Skeletal muscle cell (primary cell): ENCODE measurements around the gene RPL27.
"Not testable (repeated sequence)": the region's sequence is repeated elsewhere in the genome, so short reads cannot be mapped to it uniquely, and the experiment has no call there.

Experiments used
- DNase-seq: peaks from one replicate; pipeline ENCODE4 v3.0.0-alpha.2; 2010; ENCODE audit warnings: low read depth
- H3K4me3 ChIP-seq: 2 replicates; pipeline ENCODE4 v1.5.1; 2011; ENCODE audit warnings: low read depth, mild to moderate bottlenecking, control low read depth, low read length, moderate library complexity

RPL27 gene

DNA sequence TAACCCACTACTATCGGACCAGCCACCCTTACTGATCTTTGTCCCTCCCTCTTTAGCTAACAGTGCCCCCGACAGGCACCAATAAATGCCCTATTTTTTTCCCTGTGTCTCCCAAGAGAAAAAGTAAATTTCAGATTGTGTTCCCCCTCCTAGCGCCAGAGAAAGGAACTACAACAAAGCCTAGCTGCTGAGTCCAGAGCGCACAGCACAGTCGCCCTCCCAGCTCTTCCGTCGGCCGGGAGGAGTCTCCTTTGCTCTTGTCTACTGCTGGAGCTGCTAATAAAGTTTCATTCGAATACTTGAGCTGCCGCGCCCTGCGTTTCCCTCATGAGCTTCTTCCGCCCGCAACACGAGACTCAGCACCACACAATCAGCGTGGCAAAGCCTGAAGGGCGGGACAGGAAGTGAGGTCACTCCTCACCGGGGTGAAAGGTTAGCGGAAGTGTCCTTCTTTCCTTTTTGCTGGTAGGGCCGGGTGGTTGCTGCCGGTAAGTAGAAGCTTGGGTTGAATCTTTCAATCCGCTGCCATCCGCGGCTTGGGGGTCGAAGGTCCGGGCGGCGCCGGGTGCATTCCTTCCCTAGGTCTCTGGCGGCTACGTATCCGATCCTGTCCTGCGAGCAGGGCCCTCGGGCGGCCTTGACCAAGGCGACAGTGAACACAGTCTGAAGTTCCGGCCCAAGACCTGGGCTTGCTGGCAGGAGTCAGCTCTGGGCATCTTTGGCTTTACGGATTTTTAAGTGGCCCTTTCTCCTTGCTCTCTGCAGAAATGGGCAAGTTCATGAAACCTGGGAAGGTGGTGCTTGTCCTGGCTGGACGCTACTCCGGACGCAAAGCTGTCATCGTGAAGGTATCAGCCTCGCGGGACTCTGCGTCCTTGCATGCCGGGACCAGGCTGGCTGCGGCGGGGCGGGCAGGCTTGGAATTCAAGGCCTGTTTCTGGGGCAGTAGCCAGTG, at the start of gene RPL27:
TSS of gene RPL27 (plus strand) at position 436 of the 955 bp plus-strand sequence. CDS start at position 768, 332 bp downstream.
- peak within 1 kb of the TSS; percentile 88 for H3K4me3 ChIP-seq
- DNase-seq, result peak; percentile 100

DNA sequence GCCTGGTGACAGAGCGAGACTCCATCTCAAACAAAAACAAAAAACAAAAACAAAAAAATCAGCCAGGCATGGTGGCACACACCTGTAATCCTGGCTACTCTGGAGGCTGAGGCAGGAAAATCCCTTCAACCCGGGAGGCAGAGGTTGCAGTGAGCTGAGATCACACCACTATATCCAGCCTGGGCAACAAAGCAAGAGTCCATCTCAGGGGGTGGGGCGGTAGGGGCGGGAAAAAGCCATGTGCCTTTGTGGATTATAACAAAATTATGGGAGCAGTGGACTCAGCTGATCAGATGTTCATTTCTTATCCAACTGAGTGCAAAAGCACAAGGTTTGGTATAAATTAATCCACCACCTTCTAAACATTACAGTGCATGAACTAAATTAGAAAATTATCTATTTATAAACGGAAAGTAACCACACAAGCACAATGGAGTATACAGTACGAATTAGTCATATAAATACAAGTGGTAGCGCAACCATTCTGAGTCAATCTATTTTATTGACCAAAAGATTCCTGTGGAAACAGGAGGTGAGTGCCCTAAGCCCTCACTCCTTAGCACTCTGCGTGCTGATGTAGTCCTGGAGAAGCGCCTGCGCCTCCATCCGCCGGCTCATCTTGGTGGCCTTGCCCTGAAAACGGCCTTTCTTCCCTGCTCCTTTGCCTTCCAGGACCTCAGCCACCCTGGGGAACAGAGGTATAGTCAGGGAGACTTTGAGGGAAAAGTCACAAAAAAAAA, 48.0 kb upstream of the RPL27 start:
- DNase-seq, result no peak
- H3K4me3 ChIP-seq, result no peak overlapping the region

- H3K4me3 ChIP-seq, result no peak overlapping the region
- no peak for DNase-seq
Measured at GRCh38 chr17:42953669-42954068, 44.5 kb upstream of the RPL27 start.

GRCh38 chr17:42964161-42964932, 33.9 kb upstream of the RPL27 start, which contains the start of gene AARSD1:
TSS of gene AARSD1 (minus strand) at chr17:42964454. CDS start at chr17:42964440, 14 bp downstream.
- peak within 1 kb of the TSS; percentile 93 for H3K4me3 ChIP-seq
- DNase-seq, result peak; percentile 80

GRCh38 chr17:42967925-42968324, 30.3 kb upstream of the RPL27 start:
- H3K4me3 ChIP-seq, result no peak overlapping the region
- no peak for DNase-seq

- DNase-seq, result peak; percentile 12
- no peak overlapping the region for H3K4me3 ChIP-seq
Measured at GRCh38 chr17:42969001-42969581, 29.1 kb upstream of the RPL27 start.

DNA sequence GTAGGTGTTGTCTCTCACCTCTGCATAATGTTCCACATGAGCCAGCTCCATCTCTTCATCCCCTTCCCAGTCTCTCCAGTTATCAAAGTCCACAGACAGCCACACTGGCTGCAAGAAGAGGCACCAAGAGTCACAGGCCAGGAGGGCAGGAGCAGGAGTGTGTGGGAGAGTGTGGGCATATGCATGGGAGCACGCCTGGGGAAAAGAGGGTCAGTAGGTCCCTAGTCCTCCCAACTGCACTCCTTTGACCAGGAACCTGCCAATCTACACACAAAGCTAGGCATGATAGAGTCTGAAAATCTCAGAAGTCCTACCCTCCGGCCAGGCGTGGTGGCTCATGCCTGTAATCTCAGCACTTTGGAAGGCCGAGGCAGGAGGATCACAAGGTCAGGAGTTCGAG, 26.6 kb upstream of the RPL27 start:
- no peak for DNase-seq

GRCh38 chr17:42973323-42973722, 24.9 kb upstream of the RPL27 start:
- DNase-seq, H3K4me3 ChIP-seq: not testable (repeated sequence)

More for the DNA sequence above, 26.6 kb upstream of the RPL27 start:
- H3K4me3 ChIP-seq, result no peak overlapping the region

DNA sequence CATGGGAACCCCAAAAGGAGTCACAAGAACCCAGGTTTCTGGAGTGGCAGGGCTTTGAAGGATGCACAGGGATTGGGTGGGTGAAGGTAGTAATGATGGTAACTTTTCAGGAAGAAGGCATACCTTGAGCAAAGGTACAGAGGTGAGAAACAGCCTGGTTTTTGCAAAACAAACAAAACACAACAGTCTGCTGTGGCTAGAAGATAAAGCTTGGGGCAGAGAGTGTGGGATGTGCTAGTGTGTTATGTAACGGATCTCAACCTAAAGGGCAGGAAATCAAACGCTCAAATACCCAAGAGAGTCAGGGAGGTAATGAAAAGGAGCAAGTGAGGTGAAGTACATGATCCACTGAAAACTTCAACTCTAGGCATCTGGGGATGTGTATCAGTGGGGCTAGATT, 23.0 kb upstream of the RPL27 start:
- H3K4me3 ChIP-seq, result no peak overlapping the region
- no peak for DNase-seq

GRCh38 chr17:42975701-42976100, 22.5 kb upstream of the RPL27 start:
- H3K4me3 ChIP-seq, DNase-seq: not testable (repeated sequence)

GRCh38 chr17:42979511-42980273, 18.5 kb upstream of the RPL27 start, which contains the start of gene PTGES3L:
TSS of gene PTGES3L (minus strand) at chr17:42980080. CDS start at chr17:42980053, 27 bp downstream.
- peak within 1 kb of the TSS; percentile 85 for H3K4me3 ChIP-seq
- no peak for DNase-seq

- DNase-seq, result no peak
- H3K4me3 ChIP-seq, result peak within 1 kb of the TSS; percentile 85
Measured at GRCh38 chr17:42980274-42980765, 17.9 kb upstream of the RPL27 start, which contains the start of gene RUNDC1. TSS of gene RUNDC1 (plus strand) at chr17:42980565. CDS start at chr17:42980577, 12 bp downstream.

- peak overlapping the region; percentile 85 for H3K4me3 ChIP-seq
- no peak for DNase-seq
Measured at GRCh38 chr17:42980766-42981397, 17.3 kb upstream of the RPL27 start.

GRCh38 chr17:42982266-42982665, 16.0 kb upstream of the RPL27 start:
- H3K4me3 ChIP-seq, result no peak overlapping the region
- no peak for DNase-seq

GRCh38 chr17:42985225-42985624, 13.0 kb upstream of the RPL27 start:
- no peak overlapping the region for H3K4me3 ChIP-seq
- DNase-seq, result no peak

GRCh38 chr17:42989141-42989540, 9.1 kb upstream of the RPL27 start:
- no peak for DNase-seq
- H3K4me3 ChIP-seq, result no peak overlapping the region

GRCh38 chr17:42989726-42990652, 8.2 kb upstream of the RPL27 start:
- no peak for DNase-seq
- H3K4me3 ChIP-seq, result no peak overlapping the region
